NCI-H460 (cell line): ENCODE measurements around the gene CKMT2. TPM values are rescaled to one million over a fixed set of nuclear protein-coding genes. Genes with fewer than 3 reads are reported as not detected.
A peak's percentile ranks its signal among the peaks of the same experiment; 100 is the strongest.

Experiments
- DNase-seq: peaks from one replicate; pipeline ENCODE4 v3.0.0-alpha.2; 2016; ENCODE audit warnings: low read depth; ENCODE audit errors: extremely low read depth
- small RNA-seq, 2 experiments: library from RNA; depleted of rRNA; stranded (forward); fragments of <200 nt; gene quantifications; one replicate each; pipeline ENCODE3, GENCODE V24; 2014
- total RNA-seq: library from RNA; depleted of rRNA; stranded (reverse); fragments of >200 nt; shearing (Covaris generic); gene quantifications from 2 replicates; pipeline ENCODE4 v1.2.3, GENCODE V29; 2014; rRNA removed

CKMT2 gene
- total RNA-seq, 1 experiment from 2014 or later, result not detected

GRCh38 chr5:81301271-81302015 lies 68.3 kb downstream of the CKMT2 start, which contains the start of gene ZCCHC9:
Gene ZCCHC9 (plus strand): TSS chr5:81301587. CDS start chr5:81304758, 3,171 bp downstream.
- DNase-seq, result peak; percentile 93

- no peak for DNase-seq
These were observed 69.5 kb downstream of the CKMT2 start for GRCh38 chr5:81302596-81302995.

DNA sequence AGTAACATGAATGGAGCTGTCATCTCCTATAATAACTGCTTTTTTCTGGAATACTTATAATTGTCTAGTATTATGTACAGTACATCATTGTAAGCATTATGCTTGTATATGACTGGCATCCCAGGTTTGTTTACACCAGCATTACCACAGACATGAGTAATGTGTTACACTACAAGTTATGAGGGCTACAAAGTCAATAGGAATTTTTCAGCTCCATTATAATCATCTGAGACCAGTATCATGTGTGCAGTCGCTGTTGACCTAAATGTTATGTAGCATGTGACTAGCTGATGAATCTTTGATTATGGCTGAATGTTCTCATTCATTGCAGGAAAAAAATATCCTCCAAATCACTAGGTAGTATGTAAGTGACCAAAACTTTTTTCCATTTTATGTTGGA lies 70.4 kb downstream of the CKMT2 start:
- peak; percentile 29 for DNase-seq

- DNase-seq, result no peak
These were observed 72.7 kb downstream of the CKMT2 start for GRCh38 chr5:81305785-81306184.

- DNase-seq, result no peak
These were observed 75.7 kb downstream of the CKMT2 start for GRCh38 chr5:81308836-81309235.

DNA sequence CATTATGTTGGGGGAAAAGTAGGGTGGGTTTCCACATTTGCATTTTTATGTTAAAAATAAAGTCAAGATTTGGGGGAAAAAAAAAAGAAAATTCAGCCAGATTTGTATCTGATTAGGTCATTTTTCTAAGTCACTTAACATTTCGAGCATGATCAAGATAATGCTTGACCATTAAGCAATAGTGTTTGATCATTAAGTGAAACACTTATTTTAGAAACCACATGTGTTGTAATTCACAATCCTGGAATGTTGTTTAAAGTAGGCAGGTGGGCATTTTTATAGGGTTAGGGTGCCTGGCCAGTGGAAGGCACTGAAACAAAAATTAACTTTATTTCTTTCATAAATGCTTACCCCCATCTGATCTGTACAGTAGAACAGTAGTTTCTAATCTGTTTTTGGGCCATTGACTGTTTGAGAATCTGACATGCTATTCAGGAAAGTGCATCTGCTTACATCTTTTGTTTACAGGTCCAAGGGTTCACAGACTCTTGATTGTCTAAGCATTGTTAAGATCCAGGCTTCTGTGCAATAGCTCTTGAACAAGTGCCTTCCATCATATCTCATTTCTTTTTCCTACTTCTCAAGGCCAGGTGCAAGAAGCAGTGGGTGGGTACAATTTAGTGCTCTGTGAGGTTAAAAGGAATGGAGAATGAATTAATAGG lies 77.4 kb downstream of the CKMT2 start:
- no peak for DNase-seq

DNA sequence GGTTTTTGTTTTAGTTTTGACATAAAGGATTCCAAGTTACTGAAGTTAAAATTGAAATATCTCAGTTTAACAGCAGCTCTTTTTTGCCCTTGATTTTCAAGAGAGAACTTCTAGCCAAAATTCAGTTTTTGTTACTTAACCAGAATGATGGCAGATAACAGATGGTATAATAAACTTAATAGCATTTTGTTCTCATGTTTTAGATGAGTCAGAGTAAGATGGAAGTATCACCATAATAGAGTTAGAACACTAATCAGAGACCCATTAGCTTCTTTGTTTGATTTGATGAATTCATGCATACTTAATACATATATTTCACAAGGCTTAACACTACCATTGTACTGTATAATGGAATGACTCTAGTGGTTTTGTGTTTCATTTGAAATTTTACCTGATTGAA lies 80.2 kb downstream of the CKMT2 start:
- DNase-seq, result no peak

GRCh38 chr5:81313686-81314085 lies 80.6 kb downstream of the CKMT2 start:
- no peak for DNase-seq

DNA sequence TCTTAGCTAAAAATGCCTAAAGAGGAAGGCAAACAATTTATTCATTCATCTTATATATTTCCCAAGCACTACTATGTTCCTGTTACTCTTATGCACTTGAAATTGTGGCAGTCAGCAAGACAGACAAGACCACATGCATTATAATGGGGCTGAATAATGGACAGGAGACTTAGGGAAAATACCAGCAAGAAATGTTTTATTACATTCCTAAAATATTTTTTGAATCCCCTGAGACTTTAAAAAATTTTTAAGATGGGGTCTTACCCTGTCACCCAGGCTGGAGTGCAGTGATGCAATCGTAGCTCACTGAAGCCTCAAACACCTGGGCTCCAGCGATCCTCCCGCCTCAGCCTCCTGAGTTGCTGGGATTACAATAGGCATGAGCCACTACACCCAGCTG lies 81.5 kb downstream of the CKMT2 start:
- DNase-seq, result no peak

DNA sequence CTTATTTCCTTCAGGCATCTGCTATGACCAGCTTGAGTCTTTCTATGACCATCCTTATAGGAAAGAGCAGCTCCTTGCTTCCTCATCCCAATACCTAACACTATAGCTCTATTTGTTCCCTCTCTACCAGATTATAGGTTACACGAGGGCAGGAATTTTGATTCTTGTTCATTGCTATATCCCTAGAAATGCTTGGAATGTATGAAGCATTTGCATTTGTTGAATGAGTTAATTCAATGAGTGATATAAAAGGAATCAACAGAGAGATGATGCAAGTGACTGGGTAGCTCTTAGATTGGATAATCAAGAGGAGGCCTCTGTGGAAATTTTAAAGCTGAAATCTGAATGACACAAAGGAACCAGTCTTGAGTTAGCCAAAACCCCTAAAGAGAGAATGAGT lies 82.2 kb downstream of the CKMT2 start:
- DNase-seq, result no peak

GRCh38 chr5:81315830-81316229 lies 82.7 kb downstream of the CKMT2 start:
- DNase-seq, result no peak

Small RNA genes within 50 kb of the gene (small RNA-seq; reads per million reads assigned to genes)
- gene AC026436.1, result 0 reads per million in 2 experiments

Other genes starting within 250 kb of the CKMT2 start
- 42.6 and 47.2 TPM in 2 replicates for gene ZCCHC9, start 68.3 kb downstream of the CKMT2 start, total RNA-seq
- gene ACOT12, start 160.8 kb downstream of the CKMT2 start, total RNA-seq, result not detected in 2 replicates